IPS DF 19.7 (cell line): ENCODE results near the gene SGMS1.
"Not testable (repeated sequence)": the region's sequence is repeated elsewhere in the genome, so short reads cannot be mapped to it uniquely, and the experiment has no call there.

Experiments
- DNase-seq: peaks from one replicate; pipeline ENCODE4 v3.0.0-alpha.2; 2013; ENCODE audit warnings: low read depth, low spot score

The SGMS1 gene

DNA sequence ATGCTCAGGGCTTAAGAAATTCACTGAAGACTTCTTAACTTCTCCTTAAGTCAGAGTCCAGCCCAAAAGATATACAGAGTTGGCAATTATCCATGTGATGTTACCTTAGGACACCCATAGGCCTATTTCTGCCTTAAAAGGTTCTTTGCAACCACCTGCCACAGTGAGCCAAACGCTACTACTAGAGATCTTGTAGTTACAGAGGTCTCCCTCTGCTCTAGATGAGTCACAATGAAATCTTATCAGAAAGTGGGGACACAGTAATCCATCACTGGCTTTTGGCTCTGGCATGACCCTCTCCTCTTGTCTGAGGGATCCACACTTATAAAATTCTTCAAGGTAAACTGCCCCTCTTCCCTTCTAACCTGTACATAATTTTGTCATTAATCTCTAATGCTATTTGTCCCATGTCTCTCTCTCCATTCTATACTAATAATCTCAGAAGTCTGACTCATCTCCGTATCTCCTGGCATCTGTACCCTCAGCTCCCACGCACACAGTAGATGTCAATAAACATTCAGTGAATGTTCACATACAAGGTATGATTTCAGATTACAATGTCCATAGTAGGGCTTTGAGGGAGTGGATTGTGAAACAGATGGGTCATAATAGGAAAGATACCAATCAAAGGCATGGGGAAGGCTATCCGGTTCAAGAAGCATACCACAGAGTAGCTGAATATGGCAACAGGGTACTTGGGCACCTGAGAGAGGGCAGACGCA is 112.1 kb downstream of the SGMS1 start:
- DNase-seq = no peak

- DNase-seq = no peak
These were observed 113.0 kb downstream of the SGMS1 start for GRCh38 chr10:50510517-50511473.

DNA sequence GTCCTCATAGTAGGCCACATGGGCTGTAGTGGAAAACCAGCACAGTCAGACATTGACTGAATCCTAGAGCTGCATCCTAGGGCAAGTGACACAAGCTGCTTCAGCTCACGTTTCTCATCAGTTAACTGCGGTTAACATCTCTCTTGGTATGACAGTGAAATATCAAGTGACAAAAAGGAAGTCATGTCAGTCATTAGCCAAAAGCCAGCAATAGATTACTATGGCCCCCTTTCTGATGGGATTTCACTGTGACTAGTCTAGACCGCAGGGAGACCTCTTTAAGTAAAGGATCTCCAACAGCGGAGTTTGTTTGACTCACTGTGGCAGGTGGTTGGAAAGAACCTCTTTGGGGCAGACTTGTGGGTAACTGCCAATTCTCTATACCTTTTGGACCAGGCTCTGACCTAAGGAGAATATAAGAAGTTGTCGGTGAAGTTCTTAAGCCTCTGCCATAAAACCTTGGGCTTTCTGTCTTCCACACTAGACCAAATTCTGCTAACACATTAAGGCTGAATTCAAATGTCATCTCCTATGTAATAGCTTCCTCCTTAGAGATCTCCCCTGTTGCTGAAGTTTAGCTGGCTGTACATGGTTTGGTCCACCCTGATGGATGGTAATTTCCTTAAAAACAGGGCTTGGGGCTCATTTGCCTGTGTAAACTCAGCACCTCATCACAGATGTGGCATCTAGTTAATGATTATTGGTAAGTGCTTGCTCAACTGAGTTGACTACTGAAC is 115.3 kb downstream of the SGMS1 start:
- DNase-seq = no peak

DNA sequence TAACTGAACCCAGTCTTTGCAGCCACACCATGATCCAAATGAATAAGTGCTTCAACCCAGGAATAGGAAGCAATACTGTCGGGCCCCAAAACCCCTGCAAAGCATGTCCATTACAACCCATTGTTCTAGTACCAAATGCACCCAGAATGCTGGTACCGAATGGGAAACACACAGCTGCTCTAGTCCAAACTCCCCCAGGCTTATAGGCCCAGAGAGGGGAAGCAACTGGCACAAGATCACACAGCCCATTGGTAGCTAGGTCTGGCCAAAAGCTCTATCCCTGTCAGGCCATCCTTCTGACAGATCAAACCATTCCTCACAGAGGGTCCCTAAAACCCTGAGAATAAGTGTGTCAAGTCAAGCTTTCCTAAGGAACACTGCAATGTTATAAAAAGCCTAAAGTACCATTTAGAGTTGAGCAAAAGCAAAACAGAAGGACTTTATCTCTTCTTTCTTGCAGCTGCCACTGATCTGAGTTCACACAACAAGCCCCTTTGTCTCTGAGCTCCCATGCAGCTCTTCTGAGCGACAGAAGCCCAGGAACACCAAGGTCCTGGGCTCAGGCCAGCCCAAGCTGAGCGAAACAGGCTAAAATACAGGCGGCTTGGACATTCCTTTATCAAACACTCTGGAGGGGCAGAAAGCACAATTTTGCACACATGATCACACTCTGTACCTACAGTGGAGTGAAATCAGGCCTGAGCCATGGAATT is 116.7 kb downstream of the SGMS1 start:
- no peak for DNase-seq

- no peak for DNase-seq
These were observed 119.4 kb downstream of the SGMS1 start for GRCh38 chr10:50504389-50504788.

- DNase-seq = no peak
These were observed 120.0 kb downstream of the SGMS1 start for GRCh38 chr10:50503661-50504320.

DNA sequence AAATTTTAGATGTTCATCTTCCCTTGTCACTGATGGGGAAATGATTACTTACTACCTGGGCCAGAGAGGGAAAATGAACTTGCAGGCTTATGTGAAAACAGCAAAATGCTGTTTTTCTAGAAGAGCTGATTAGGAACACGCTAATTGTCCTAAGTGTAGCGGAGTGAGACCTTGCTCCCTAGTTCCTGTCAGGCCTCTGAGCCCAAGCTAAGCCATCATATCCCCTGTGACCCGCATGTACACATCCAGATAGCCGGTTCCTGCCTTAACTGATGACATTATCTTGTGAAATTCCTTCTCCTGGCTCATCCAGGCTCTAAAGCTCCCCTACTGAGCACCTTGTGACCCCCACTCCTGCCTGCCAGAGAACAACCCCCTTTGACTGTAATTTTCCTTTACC is 120.6 kb downstream of the SGMS1 start:
- not testable (repeated sequence) for DNase-seq

- no peak for DNase-seq
These were observed 121.8 kb downstream of the SGMS1 start for GRCh38 chr10:50501924-50502452.

DNA sequence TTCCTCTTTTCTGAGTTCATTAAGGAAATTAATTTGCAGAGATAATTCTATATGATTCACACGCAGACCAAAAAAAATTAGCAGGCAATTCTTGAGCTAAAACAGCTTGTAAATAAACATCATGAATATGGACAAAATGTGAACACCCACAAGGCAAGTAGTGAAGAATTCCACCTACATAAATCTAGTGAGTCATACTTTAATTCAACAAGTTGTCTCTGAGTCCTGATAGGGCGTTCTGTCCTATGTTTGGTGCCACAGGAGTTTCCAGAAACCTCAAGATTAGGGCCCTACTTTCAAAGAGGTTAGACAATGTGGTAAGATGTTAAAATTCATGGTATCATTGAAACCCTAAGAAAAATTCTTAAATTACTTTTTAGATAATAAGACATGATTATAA is 122.3 kb downstream of the SGMS1 start:
- no peak for DNase-seq

DNA sequence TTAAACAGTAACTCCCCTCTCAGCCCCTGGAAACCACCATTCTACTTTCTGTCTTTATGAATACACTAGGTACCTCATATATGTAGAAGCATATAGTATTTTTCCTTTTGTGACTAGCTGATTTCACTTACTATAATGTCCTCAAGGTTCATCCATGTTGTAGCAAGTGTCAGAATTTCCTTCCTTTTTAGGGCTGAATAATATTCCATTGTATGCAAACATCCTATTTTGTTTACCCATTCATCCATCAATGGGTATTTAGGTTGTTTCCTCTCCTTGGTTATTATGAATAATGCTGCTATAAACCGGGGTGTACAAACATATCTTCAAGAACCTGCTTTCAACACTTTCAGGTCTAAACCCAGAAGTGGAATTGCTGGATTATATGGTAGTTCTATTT is 125.3 kb downstream of the SGMS1 start:
- DNase-seq = no peak

- DNase-seq = no peak
These were observed 126.0 kb downstream of the SGMS1 start for GRCh38 chr10:50497758-50498157.

DNA sequence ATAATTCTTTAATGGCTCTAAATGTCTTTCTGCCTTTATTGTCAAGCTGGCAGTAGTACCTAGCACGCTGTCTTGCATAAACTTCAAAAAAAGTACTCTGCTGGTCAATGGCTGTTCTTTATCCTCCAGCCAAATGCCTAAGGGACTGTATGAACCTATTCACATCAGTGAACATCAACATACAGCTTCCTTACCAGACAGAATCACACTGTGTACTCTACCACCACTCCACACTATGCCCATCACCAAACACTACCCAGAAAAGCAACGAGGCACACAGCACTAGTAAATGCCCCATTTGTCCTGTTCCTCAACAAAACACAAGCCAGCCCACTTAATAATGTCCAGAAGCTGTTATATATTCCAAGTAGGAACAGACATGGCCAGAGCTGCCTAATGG is 127.5 kb downstream of the SGMS1 start:
- DNase-seq = no peak

DNA sequence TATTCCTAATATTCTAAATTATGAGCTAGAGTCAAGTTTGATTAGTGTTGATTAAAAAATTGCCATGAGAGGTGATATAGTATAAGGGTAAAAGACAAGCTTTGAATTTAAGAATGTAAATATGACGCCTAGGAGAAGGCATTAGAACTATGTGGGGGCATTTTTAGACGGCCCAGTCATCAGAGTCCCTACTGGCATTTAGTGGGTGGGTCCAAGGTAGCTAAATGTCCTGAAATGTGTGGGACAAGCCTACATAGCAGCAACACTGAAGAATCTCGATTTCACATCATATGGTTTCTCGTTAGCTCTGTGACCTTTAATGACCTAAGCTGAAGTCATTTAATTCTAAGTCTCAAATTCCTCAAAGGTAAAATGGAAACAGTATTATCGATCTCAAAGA is 133.5 kb downstream of the SGMS1 start:
- no peak for DNase-seq

DNA sequence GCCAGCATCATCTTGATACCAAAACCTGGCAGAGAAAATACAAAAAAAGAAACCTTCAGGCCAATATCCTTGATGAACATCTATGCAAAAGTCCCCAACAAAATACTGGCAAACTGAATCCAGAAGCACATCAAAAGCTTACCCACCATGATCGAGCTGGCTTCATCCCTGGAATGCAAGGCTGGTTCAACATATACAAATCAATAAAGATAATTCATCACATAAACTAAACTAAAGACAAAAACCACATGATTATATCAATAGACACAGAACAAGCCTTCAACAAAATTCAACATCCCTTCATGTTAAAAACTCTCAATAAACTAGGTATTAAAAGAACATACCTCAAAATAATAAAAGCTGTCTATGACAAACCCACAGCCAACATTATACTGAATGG is 139.2 kb downstream of the SGMS1 start:
- DNase-seq = not testable (repeated sequence)

GRCh38 chr10:50480054-50481007 is 143.4 kb downstream of the SGMS1 start:
- DNase-seq = no peak

DNA sequence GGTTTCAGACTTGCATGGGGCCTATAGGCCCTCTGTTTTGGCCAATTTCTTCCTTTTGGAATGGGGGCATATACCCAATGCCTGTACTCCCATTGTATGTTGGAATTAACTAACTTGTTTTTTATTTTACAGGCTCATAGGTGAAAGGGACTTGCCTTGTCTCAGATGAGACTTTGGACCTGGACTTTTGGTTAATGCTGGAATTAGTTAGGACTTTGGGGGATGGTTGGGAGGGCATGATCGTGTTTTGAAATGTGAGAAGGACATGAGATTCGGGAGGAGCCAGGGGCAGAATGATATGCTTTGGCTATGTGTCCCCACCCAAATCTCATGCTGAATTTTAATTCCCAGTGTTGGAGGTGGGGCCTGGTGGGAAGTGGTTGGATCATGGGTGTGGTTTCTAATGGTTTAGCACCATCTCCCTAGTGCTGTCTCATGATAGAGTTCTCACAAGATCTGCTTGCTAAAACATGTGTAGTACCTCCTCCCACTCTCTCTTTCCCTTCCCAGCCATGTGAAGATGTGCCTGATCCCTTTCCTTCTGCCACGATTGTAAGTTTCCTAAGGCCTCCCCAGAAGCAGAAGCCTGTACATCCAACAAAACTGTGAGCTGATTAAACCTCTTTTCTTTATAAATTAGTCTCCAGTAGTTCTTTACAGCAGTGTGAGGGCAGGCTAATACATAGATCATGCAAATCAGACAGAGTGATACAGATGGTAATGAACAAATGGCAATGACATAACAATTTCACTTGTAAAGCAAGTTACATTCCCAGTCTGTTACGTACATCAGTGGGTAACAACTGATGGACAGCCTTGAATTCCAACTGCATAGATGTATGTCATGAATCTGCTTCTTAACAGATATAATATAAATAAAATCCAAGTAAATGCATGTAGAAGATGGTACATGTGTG is 146.2 kb downstream of the SGMS1 start:
- DNase-seq = no peak

GRCh38 chr10:50473756-50474155 is 150.0 kb downstream of the SGMS1 start:
- no peak for DNase-seq

DNA sequence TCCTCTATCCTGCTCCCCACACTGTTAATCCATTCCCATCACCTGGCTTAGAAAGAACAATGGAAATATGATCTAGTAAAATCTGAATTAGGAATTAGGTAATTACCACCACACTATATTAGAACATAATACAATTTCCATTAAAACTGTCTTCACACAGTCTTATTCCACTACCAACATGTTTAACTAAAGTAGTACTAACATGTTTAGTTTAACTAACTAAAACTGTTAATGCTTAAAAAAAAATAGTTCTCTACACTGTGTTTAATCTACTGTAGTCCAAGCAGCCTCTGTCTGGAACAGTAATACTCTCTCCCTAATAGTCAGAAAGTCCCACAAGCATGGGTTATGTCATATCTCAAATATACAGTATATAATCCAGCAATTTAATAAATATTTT is 150.8 kb downstream of the SGMS1 start:
- DNase-seq = no peak

DNA sequence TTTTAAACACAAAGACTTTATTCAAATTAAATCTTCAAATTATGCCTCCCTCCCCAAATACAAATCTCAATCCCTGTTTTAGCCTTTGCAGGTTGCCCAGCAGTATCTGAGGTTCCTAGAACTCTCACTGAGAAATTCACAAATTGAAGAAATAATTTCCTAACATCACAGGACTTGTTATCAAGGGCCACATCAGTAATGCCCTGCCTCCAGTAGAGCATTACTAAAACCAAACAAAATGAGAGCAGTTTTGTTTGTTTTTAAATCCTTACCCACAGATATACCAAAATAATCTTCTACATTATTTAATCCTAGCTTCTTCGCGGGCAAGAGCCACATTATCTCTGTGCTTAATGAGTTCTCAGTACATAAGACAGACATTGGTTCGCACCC is 152.2 kb downstream of the SGMS1 start:
- DNase-seq = no peak
